GM12891 (cell line): ENCODE data around the gene ABAT.
"Not testable (repeated sequence)": the region's sequence is repeated elsewhere in the genome, so short reads cannot be mapped to it uniquely, and the experiment has no call there.

ENCODE experiments used
- PAX5 ChIP-seq: IDR thresholded peaks from 2 replicates; pipeline ENCODE4 v1.6.1; 2011; ENCODE audit warnings: low read length, moderate library complexity, mild to moderate bottlenecking; ENCODE audit not compliant: insufficient read depth, severe bottlenecking
- POLR2A ChIP-seq: IDR thresholded peaks from 2 replicates; pipeline ENCODE4 v1.6.1; 2011; ENCODE audit warnings: low read depth, low read length, control low read depth
- POLR2AphosphoS5 ChIP-seq: IDR thresholded peaks from 2 replicates; pipeline ENCODE4 v1.6.1; 2011; ENCODE audit warnings: low read depth, low read length, control low read depth
- POU2F2 ChIP-seq: IDR thresholded peaks from 2 replicates; pipeline ENCODE4 v1.6.1; 2011; ENCODE audit warnings: low read depth, mild to moderate bottlenecking, control low read depth, low read length, moderate library complexity
- SPI1 ChIP-seq: IDR thresholded peaks from 2 replicates; pipeline ENCODE4 v1.6.1; 2011; ENCODE audit warnings: low read depth, low read length, control low read depth
- TAF1 ChIP-seq: IDR thresholded peaks from 2 replicates; pipeline ENCODE4 v1.6.1; 2011; ENCODE audit warnings: low read depth, low read length, control low read depth

DNA sequence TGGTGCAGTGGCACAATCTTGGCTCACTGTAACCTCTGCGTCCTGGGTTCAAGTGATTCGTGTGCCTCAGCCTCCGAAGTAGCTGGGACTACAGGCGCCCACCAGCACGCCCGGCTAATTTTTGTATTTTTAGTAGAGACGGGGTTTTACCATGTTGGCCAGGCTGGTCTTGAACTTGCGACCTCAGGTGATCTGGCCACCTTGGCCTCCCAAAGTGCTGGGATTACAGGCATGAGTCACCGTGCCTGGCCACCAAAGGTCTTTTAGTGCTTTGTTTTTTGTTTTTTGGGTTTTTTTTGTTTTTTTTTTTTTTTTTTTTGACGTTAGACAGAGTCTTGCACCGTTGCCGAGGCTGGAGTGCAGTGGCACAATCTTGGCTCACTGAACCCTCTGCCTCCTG, 129.3 kb downstream of the ABAT start:
- TF ChIP-seq POLR2A, POLR2AphosphoS5, TAF1, SPI1, PAX5, POU2F2: not testable (repeated sequence)
